NT2/D1 (cell line): ENCODE measurements around the gene OR2T10.
"Not testable (repeated sequence)": the region's sequence is repeated elsewhere in the genome, so short reads cannot be mapped to it uniquely, and the experiment has no call there.

ENCODE experiments used
- SUZ12 ChIP-seq: IDR thresholded peaks from 2 replicates; pipeline ENCODE4 v1.6.1; 2011; ENCODE audit not compliant: insufficient read length, insufficient read depth; ENCODE audit errors: extremely low read depth
- YY1 ChIP-seq: IDR thresholded peaks from 2 replicates; pipeline ENCODE4 v1.6.1; 2011; ENCODE audit not compliant: insufficient read length, insufficient read depth
- ZNF274 ChIP-seq: IDR thresholded peaks from 2 replicates; pipeline ENCODE4 v1.6.1; 2011; ENCODE audit warnings: mild to moderate bottlenecking, low read depth, low read length

GRCh38 chr1:248572049-248572448, 25.5 kb downstream of the OR2T10 start:
- TF ChIP-seq YY1, ZNF274, SUZ12: not testable (repeated sequence)
